DOHH2 (cell line): ENCODE measurements around the gene TMCO4.

Experiments
- H3F3A ChIP-seq: fragments of 200-600 bp; sonication (generic), shearing (Covaris generic); 2 replicates; pipeline ENCODE4 v1.6.0; 2016; ENCODE audit warnings: antibody characterized with exemption, mild to moderate bottlenecking; ENCODE audit not compliant: control insufficient read depth, insufficient read depth
- H3K27ac ChIP-seq: fragments of 200-600 bp; sonication (generic); 2 replicates; pipeline ENCODE4 v1.5.1; 2014; ENCODE audit warnings: low read depth, mild to moderate bottlenecking, low read length, moderate library complexity
- H3K27me3 ChIP-seq: fragments of 200-600 bp; sonication (generic); 2 replicates; pipeline ENCODE4 v1.6.1; 2014; ENCODE audit warnings: mild to moderate bottlenecking, low read length, mixed read lengths; ENCODE audit not compliant: control insufficient read depth
- H3K36me3 ChIP-seq: fragments of 200-600 bp; sonication (generic); 2 replicates; pipeline ENCODE4 v1.6.1; 2014; ENCODE audit warnings: mild to moderate bottlenecking, low read length, moderate library complexity, mixed read lengths; ENCODE audit not compliant: control insufficient read depth
- H3K4me1 ChIP-seq: fragments of 200-600 bp; sonication (generic); 2 replicates; pipeline ENCODE4 v1.6.1; 2014; ENCODE audit warnings: mild to moderate bottlenecking, low read length, mixed read lengths; ENCODE audit not compliant: control insufficient read depth
- H3K4me2 ChIP-seq: fragments of 200-600 bp; sonication (generic); 2 replicates; pipeline ENCODE4 v1.6.0; 2014; ENCODE audit warnings: mild to moderate bottlenecking, low read length, moderate library complexity
- H3K4me3 ChIP-seq: fragments of 200-600 bp; sonication (generic); 2 replicates; pipeline ENCODE4 v1.5.1; 2014; ENCODE audit warnings: mild to moderate bottlenecking, low read length, mixed read lengths
- H3K79me2 ChIP-seq: fragments of 200-600 bp; sonication (generic); 2 replicates; pipeline ENCODE4 v1.6.1; 2014; ENCODE audit warnings: mild to moderate bottlenecking, low read length, mixed read lengths; ENCODE audit not compliant: control insufficient read depth
- H3K9me2 ChIP-seq: fragments of 200-600 bp; sonication (generic); replicated peaks from 2 replicates; pipeline ENCODE4 v1.6.1; 2014; ENCODE audit warnings: mild to moderate bottlenecking, low read length, mixed read lengths; ENCODE audit not compliant: control insufficient read depth
- H3K9me3 ChIP-seq: fragments of 200-600 bp; sonication (generic); 2 replicates; pipeline ENCODE4 v1.6.1; 2014; ENCODE audit warnings: antibody characterized with exemption, low read length, mixed read lengths; ENCODE audit not compliant: control insufficient read depth, insufficient read depth
- H4K20me1 ChIP-seq: fragments of 200-600 bp; sonication (generic); 2 replicates; pipeline ENCODE4 v1.6.0; 2014; ENCODE audit warnings: low read depth, mild to moderate bottlenecking, antibody characterized with exemption, low read length, moderate library complexity; ENCODE audit not compliant: control insufficient read depth, insufficient read depth
- EZH2phosphoT487 ChIP-seq: fragments of 200-600 bp; sonication (generic); IDR thresholded peaks from 2 replicates; pipeline ENCODE4 v1.6.1; 2017; ENCODE audit warnings: borderline replicate concordance, mild to moderate bottlenecking, antibody characterized with exemption, low read length, moderate library complexity, mixed read lengths
- TF ChIP-seq, protein P1 (sequence below): fragments of 200-600 bp; sonication (generic); IDR thresholded peaks from one replicate; pipeline ENCODE4 v1.5.1; 2014; ENCODE audit warnings: antibody characterized with exemption, mild to moderate bottlenecking, low read depth, low read length; ENCODE audit not compliant: poor library complexity, severe bottlenecking

TMCO4 gene

DNA sequence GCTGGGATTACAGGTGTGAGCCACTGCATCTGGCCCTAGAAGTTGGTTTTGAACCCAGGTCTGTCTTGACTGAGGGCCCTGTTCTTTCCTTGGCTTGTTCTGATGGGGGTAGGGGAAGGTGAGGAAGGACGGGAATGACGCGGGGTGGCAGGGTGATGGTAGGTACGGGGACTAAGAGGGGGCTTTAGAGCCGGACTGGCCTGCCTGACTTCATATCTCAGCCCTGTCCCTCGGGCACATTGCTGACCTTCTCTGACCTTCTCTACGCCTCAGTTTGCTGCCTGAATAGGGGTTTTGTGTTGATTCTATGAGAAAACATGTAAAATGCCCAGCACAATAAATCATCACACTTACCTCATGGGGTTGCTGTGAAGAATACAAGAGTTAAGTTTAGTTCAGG lies 8.6 kb upstream of the TMCO4 start:
- TF ChIP-seq, protein P1, sequence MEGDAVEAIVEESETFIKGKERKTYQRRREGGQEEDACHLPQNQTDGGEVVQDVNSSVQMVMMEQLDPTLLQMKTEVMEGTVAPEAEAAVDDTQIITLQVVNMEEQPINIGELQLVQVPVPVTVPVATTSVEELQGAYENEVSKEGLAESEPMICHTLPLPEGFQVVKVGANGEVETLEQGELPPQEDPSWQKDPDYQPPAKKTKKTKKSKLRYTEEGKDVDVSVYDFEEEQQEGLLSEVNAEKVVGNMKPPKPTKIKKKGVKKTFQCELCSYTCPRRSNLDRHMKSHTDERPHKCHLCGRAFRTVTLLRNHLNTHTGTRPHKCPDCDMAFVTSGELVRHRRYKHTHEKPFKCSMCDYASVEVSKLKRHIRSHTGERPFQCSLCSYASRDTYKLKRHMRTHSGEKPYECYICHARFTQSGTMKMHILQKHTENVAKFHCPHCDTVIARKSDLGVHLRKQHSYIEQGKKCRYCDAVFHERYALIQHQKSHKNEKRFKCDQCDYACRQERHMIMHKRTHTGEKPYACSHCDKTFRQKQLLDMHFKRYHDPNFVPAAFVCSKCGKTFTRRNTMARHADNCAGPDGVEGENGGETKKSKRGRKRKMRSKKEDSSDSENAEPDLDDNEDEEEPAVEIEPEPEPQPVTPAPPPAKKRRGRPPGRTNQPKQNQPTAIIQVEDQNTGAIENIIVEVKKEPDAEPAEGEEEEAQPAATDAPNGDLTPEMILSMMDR, result no peak
- TF ChIP-seq EZH2phosphoT487, result no peak
- Histone ChIP-seq H3K4me3 (no peak overlapping the region), H3K9me2 (no peaks in the 10 kb centered on the region), H3K4me1 (no peaks in the 10 kb centered on the region), H3K9me3 (no peaks in the 10 kb centered on the region), H3K36me3 (no peaks in the 10 kb centered on the region), H3K27ac (no peak overlapping the region), H4K20me1 (no peaks in the 10 kb centered on the region), H3F3A (no peaks in the 10 kb centered on the region), H3K27me3 (no peaks in the 10 kb centered on the region), H3K79me2 (no peaks in the 10 kb centered on the region), H3K4me2 (no peak overlapping the region)

DNA sequence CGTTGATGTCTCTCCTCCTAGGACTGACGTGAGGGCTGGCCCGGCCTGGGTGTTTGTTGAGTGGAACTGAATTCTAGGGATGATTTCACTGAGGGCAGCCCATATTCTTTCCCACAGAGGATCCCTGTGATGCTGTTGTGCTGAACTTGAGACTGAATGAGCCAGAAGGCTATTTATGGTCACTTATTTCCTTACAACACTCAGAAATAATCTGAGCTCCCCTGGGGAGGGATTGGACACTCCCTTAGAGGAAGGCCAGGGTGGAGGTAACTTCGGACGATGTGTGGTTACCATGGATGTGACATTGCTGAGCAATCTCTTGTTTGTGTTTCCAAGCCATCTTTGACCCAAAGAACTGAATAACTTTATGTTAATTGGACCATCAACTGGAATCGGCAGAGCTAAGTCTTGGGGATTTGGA lies 5.1 kb upstream of the TMCO4 start:
- Histone ChIP-seq H3K4me3 (no peak overlapping the region), H3K27ac (no peak overlapping the region), H4K20me1 (no peaks in the 10 kb centered on the region), H3K79me2 (no peaks in the 10 kb centered on the region), H3K36me3 (no peaks in the 10 kb centered on the region), H3K9me2 (no peaks in the 10 kb centered on the region), H3K27me3 (peaks cover 16% of the 10 kb centered on the region), H3K4me1 (peaks cover 6% of the 10 kb centered on the region), H3K4me2 (no peak overlapping the region), H3F3A (no peaks in the 10 kb centered on the region), H3K9me3 (no peaks in the 10 kb centered on the region)
- TF ChIP-seq EZH2phosphoT487, result no peak
- TF ChIP-seq, protein P1, result no peak

DNA sequence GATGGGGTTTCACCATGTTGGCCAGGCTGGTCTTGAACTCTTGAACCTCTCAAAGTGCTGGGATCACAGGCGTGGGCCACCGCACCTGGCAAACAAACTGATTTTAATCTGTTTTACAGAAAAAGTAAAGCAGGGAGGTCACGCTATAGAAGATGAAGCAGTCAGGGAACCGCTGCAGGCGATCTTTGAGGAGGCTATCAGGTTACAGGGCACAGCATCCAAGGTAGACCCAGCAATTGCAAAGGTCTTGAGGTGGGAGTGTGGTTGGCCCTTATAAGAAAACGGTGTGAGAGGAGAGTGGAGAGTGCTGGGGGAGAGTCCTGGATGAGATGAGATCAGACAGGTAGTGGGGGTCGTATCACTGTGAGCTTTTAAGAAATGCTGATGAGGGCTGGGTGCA lies 2.6 kb upstream of the TMCO4 start:
- Histone ChIP-seq H3F3A (no peaks in the 10 kb centered on the region), H3K4me3 (no peak overlapping the region), H3K9me3 (no peaks in the 10 kb centered on the region), H4K20me1 (no peaks in the 10 kb centered on the region), H3K27ac (no peak overlapping the region), H3K9me2 (no peaks in the 10 kb centered on the region), H3K79me2 (no peaks in the 10 kb centered on the region), H3K4me1 (peaks cover 17% of the 10 kb centered on the region), H3K27me3 (peaks cover 24% of the 10 kb centered on the region), H3K36me3 (no peaks in the 10 kb centered on the region), H3K4me2 (no peak overlapping the region)
- no peak for TF ChIP-seq EZH2phosphoT487
- TF ChIP-seq, protein P1, result no peak
